ENCODE results near the gene GRID1.

Gene GRID1

GRCh38 chr10:85696893-85697292, 669.7 kb downstream of the GRID1 start:
- no peak for DNase-seq (ENCODE audit: low read depth)

GRCh38 chr10:85682621-85683020, 684.0 kb downstream of the GRID1 start:
- no peak for DNase-seq (ENCODE audit: low read depth)

- DNase-seq (ENCODE audit: low read depth) = no peak
Measured at GRCh38 chr10:85679710-85680109, 686.9 kb downstream of the GRID1 start.

- no peak for DNase-seq (ENCODE audit: low read depth)
Measured at GRCh38 chr10:85679061-85679460, 687.5 kb downstream of the GRID1 start.

GRCh38 chr10:85674851-85675250, 691.7 kb downstream of the GRID1 start:
- DNase-seq (ENCODE audit: low read depth) = no peak

GRCh38 chr10:85673270-85673669, 693.3 kb downstream of the GRID1 start:
- DNase-seq (ENCODE audit: low read depth) = no peak

- DNase-seq (ENCODE audit: low read depth) = no peak
Measured at GRCh38 chr10:85671530-85671929, 695.1 kb downstream of the GRID1 start.

GRCh38 chr10:85668522-85668921, 698.1 kb downstream of the GRID1 start:
- DNase-seq (ENCODE audit: low read depth) = no peak

- DNase-seq (ENCODE audit: low read depth) = no peak
Measured at GRCh38 chr10:85667638-85668233, 698.9 kb downstream of the GRID1 start.

GRCh38 chr10:85666987-85667386, 699.6 kb downstream of the GRID1 start:
- DNase-seq (ENCODE audit: low read depth) = no peak

- DNase-seq (ENCODE audit: low read depth) = no peak
Measured at GRCh38 chr10:85666102-85666501, 700.5 kb downstream of the GRID1 start.

GRCh38 chr10:85665681-85666080, 700.9 kb downstream of the GRID1 start:
- no peak for DNase-seq (ENCODE audit: low read depth)

GRCh38 chr10:85665078-85665477, 701.5 kb downstream of the GRID1 start:
- no peak for DNase-seq (ENCODE audit: low read depth)

- DNase-seq (ENCODE audit: low read depth) = no peak
Measured at GRCh38 chr10:85661123-85661522, 705.5 kb downstream of the GRID1 start.

GRCh38 chr10:85659331-85659730, 707.3 kb downstream of the GRID1 start:
- no peak for DNase-seq (ENCODE audit: low read depth)

GRCh38 chr10:85658518-85658917, 708.1 kb downstream of the GRID1 start:
- no peak for DNase-seq (ENCODE audit: low read depth)

GRCh38 chr10:85657476-85658113, 709.0 kb downstream of the GRID1 start:
- no peak for DNase-seq (ENCODE audit: low read depth)

- DNase-seq (ENCODE audit: low read depth) = no peak
Measured at GRCh38 chr10:85655411-85655810, 711.2 kb downstream of the GRID1 start.

- no peak for DNase-seq (ENCODE audit: low read depth)
Measured at GRCh38 chr10:85651497-85651882, 715.1 kb downstream of the GRID1 start.

- DNase-seq (ENCODE audit: low read depth) = no peak
Measured at GRCh38 chr10:85650791-85651496, 715.7 kb downstream of the GRID1 start.

- DNase-seq (ENCODE audit: low read depth) = no peak
Measured at GRCh38 chr10:85649461-85649860, 717.1 kb downstream of the GRID1 start.

- no peak for DNase-seq (ENCODE audit: low read depth)
Measured at GRCh38 chr10:85648279-85648754, 718.3 kb downstream of the GRID1 start.

GRCh38 chr10:85647741-85648140, 718.9 kb downstream of the GRID1 start:
- DNase-seq (ENCODE audit: low read depth) = no peak

All from stimulated activated CD8-positive, alpha-beta memory T cell treated with anti-CD3 and anti-CD28 coated beads, Interleukin-15, amount 100 ng/mL, for 24 hours (primary cell).